NOMO-1 treated with dmso at 0.1 percent for 144 hours (cell line): ENCODE results near the gene FOXK1.

Experiments
- DNase-seq: peaks from one replicate; lab custom pipeline; 2025; ENCODE audit not compliant: unreplicated experiment; lab: John Stamatoyannopoulos, UW

Gene FOXK1

DNA sequence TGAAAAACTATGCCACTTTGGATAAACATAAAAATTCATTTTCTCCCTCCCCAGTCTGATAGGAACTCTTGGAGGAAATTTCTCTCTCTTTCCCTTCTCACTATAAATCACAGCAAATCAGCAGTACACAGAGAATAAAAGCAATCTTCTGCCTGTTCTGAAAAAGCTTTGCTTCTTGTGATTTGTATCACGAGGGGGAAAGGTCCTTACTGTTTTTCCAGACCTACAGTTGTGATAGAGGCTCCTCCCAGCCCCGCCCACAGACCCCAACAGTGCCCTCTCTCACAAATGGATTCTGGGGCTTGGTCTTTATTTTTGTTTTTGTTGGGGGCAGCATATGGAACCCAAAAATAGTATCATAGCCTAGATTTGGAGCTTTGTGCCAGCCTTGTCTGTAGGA, 12.2 kb downstream of the FOXK1 start:
- no peak for DNase-seq

DNA sequence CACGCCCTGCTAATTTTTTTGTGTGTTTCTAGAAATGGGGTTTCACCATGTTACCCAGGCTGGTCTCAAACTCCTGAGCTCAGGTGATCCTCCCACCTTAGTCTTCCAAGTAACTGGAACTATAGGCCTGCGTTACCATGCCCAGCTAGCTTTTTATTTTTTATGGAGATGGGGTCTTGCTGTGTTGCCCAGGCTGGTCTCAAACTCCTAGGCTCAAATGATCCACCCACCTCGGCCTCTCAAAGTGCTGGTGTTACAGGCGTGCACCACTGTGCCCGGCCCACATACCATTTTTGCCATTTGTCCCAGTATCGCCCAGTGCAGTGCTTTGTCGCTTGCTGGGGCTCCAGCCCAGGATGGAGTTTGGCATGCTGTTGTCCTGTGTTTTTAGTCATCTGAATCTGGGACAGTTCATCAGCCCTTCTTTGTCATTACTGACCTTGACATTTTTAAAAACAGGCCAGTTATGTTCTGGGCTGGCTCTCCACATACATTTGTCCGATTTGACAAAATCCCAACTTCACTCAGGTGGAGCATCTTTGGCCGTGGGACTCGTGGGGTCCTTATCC, 16.7 kb downstream of the FOXK1 start:
- no peak for DNase-seq

DNA sequence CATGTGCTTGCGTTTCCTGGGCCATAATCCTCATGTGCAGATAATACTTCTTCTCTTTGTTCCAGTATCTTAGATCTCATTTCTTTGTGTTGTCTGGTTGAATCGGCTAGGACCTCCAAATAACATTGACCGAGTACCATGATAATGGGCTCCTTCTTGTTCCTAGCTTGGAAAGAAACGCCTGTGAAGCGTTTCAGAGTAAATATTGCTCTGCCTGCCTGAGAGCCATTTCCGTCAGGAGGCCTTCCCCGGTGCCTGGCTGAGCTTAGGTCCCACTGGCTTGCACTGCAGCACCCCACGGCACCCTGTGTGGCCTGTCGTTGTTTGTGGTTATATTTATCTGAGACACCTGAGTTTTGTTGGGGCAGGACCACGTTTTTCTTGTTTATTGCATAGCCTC, 17.7 kb downstream of the FOXK1 start:
- no peak for DNase-seq

DNA sequence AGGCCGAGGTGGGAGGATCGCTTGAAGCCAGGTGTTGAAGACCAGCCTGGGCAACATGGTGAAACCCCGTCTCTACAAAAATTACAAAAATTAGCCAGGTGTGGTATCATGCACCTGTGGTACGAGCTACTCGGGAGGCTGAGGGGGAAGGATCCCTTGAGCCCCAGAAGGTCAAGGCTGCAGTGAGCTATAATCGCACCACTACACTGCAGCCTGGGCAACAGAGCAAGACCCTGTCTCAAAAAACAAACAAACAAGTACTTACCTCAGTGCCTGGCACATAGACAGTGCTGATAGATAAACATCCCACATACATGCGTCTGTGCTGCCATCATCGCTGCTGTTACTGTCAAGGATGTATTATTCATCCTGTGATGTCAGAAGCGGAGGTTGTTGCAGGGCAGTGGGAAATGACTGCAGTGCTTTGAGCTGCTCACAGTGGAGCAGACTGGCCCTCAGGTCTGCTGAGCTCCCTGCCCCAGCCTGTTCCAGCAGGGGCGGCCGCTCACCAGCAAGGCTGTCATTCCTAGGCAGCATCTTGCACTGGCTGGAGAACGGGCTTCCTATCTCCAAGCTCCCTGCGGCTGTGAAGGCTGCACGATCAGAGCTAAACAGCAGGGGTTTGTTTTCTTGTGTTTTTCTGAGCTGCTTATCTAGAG, 18.6 kb downstream of the FOXK1 start:
- DNase-seq: no peak

DNA sequence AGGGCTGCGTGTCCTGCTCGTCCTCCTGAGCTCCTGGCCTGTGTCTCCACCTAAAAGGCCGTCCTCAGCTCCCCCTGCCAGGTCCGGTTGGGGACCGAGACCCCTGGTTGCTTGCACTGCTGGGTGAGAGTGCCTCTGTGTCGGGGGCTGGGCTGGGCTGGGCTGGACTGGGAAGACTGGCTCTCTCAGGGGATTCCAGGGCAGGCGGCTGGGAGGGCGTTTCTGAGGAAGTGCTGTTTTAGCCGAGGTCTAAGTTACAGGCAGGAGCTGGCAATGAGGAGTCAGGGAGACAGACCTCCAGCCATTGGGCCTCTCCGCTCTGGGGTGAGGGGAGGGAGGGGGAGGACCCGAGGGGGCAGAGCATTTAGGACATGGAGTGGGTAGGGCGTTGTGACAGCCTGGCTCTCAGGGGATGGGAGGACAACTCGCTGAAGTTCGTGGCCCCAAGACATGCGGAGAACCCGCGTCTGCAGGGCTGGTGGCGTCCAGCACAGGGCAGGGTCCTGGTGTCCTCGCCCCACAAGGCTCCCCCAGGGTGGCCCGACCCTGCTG, 20.9 kb downstream of the FOXK1 start:
- no peak for DNase-seq

DNA sequence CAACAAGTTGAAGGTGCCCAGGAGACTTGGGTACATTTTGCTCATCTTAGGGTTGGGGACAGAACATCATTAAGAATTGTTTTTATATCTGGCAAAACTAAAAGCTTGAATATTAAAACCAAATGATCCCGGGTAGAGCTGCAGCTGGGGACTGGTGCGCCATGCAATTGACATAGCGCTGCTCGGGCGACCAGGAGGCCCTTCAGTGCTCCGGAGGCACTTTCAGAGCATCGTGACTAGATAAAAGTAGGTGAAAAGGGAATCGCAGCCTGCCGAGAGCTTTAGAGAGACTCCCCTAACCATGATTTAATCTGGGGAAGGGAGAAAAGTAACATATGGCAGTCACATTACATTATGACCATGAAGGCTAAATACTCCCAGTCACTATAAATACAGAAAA, 21.4 kb downstream of the FOXK1 start:
- DNase-seq: no peak

DNA sequence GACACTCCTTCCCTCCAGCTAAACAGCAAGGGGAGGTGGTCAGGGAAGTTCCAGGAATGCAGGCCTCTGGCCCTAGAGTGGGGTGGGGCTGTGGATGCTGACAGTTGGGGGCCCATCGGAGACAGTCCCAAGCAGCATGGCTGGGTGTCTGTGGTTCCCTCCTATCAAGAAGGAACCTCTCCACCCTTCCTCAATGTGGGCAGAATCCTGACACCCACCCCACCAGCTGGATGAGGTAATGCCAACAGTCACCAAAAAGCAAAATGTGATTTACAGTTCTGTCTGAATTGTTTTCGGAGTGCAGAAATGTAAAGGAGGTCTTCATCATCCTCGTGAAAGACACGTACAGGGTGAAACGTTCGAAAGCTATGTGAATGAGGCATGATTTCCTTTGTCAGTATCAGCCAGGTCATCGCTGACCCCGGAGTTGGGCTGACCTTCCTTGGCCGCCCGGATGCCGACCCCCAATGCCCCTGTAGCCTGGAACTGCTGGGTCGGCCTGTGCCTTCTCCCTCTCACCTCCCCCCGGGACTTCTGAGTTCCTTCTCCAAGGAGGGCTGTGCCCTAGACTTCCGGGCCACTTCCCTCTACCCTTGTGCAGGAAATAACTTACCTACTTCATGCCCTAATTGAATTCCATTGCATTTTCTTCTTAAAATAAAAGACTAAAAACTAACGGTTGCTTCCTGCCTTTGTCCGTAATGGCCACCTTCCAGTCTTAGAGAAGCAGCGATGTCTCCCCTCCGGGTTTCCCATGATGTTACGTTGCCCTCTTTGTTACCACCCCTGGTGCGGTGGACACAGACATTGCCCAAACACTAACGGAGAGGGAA, 24.5 kb downstream of the FOXK1 start:
- DNase-seq: no peak

DNA sequence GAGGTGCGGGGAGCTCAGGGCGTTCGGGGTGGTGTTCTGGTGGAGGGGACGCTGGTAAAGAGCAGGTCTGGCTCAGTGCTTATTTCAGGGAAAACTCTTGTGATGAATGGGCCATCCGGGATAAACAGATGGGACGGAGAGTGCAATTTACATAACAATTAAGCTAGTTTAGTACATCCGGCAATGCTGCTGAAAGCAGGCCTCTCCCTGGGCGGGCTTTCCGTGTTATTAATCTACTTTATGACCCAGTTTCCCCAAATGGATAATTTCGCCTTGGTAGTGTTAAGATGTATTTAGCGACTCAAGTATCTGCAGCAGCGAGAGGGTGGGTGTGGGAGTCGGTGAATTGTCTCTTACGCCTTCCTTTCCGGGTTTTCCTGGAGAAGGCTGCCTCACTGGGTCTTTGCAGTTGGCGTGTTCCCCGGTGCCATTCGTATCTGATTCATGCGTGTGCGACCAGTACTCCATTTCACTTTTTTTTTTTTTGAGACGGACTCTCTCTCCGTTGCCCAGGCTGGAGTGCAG, 25.2 kb downstream of the FOXK1 start:
- no peak for DNase-seq

DNA sequence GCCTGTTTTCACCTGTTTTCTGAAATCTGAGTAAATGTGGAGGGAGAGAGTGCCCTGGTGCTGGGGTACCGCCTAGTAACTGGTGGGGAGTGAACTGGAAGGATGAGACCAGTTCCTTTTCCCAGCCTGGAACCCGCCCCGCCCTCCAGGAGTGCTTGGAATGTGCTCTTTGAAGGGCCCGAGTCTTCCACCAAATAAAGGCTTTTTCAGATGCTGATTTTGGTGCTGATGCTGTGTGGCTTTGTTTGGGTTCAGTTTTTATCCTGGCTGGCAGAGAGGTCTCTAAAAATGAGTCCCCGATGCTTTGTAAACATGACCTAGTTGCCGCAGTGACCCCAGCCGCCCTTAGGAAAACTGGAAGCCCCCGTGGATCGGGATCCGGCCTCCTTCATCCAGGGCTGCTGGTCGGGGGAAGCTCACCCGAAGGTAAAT, 25.9 kb downstream of the FOXK1 start:
- DNase-seq: no peak

DNA sequence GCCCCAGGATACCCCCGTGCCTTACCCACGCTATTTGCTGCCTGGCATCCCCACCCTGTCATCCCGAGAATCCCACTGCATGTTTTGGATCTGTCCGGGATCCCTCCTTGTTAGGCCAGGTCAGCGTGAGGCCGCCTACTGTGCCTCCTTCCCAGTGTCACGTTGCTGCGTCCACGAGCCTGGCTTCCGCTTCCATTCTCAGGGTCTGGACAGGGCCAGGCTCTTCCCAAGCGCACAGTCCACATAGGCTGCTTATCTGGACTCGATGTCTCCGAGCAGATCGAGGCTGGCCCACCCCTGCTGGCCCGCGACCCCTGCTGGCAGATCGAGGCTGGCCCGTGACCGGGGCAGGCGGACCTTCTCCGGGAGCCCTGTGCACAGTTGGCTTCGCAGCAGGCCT, 27.1 kb downstream of the FOXK1 start:
- no peak for DNase-seq

DNA sequence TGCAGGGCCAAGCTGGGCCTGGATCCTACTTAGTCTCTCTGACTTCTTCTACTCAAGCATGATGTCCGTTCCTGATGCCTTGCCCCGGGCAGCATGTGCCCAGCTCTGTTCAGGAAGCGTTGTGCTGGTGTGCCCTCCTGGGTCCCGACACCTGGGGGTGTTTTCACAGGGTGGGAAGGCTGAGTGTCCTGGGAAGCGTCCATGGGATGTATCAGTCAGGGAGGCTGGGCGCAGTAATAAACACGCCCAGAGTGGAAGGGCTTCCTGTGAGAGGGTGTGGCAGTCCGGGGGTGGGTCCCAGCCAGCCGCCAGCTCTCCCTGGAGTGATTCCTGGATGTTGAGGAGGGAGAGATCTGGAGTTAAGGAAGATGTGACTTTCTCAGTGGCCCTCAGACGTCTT, 29.0 kb downstream of the FOXK1 start:
- DNase-seq: no peak

DNA sequence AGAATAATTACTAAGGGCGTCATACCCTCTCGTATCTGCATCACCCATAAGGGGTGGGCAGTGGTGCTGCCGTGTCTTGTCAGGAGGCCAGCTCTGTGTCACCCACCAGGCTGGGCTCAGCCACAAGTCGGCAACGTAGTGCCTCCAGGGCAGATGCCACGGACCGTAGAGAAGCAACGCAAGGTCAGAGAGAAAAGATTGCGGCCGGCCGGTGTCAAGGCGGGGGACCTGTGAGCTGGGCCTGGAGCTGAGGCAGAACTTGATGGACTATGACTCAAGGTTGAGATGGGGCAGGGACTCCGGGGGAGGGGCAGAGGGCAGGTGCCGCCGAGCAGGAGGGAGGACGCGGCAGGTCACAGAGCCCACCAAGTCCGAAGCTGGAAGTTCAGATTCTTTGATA, 29.5 kb downstream of the FOXK1 start:
- DNase-seq: no peak

DNA sequence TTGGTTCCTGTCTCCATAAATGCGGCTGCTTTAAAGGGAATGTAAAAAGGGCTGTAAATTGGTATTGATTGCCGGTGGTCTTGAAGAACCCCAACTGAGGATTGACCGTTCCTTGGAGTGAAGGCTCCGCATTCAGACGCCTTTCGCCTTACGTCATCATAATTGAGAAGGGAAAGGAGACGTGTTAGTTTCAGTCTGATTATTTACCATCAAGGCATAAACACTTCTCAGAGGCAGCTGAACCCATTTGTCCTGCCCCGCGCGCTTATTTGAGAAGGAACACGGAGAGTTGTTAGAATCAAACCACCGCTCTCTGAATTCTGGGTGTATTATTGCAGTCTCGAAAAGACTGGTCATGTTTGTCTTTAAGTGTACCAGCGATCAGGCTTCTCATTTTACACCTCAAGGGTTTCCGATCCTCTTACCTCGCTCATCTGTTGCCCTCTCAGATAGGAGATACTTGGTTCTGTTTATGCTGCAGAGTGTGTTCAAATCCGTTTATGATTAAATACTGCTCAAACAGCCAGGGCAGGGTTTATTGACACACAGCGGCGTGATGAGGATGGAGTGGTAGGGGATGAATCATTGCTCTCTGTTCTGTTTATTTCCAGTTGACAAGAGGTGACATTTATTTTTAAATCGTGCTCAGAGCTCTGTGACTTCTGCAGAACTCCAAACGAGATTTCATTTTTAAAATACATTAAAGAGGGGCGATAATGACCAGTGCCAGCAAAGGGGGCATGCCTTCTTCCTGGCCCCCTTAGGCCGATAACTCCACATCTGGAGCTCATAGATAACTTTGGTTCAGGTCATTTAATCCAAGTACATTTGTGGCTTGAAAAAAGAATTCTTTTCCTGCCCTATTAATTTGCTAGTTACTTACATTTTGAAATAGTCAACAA, 30.4 kb downstream of the FOXK1 start:
- peak; percentile 14 for DNase-seq

DNA sequence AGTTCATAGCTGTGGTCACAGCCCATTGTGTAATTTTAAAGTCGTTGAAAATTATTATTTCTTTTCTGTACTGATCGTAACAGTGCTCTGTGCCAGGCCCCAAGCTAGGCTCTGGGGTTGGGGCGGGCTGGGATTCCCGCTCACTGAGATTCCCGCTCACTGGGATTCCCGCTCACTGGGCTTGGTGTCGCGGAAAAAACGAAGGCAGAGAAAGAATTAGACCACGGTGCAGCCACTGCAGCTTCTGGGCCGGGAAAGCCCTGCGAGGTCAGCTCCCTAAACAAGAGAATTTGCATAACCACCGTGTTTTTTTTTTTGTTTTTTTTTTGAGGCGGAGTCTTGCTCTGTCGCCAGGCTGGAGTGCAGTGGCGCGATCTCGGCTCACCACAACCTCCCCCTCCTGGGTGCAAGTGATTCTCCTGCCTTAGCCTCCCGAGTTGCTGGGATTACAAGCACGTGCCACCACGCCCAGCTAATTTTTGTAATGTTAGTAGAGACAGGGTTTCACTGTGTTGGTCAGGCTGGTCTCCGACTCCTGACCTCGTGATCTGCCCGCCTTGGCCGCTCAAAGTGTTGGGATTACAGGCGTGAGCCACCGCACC, 31.2 kb downstream of the FOXK1 start:
- peak; percentile 63 for DNase-seq

DNA sequence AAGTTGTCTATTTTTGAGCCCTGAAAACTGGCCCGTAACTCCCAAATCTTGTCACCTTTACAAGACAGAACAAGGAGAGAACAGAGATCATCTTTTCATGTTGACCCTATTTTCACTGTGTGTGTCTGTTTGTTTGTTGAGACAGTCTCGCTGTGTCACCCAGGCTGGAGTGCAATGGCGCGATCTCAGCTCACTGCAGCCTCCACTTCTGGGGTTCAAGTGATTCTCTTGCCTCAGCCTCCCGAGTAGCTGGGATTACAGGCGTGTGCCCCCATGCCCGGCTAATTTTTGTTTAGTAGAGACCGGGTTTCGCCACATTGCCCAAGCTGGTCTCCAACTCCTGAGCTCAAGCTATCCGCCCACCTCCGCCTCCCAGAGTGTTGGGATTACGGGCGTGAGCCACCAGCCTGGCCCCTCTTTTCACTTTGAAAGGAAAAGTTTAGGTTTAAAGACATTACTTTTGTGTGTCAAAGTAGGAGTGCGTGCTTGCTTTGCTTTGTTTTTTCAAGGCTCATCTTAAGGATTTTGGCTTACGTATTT, 32.1 kb downstream of the FOXK1 start:
- no peak for DNase-seq

DNA sequence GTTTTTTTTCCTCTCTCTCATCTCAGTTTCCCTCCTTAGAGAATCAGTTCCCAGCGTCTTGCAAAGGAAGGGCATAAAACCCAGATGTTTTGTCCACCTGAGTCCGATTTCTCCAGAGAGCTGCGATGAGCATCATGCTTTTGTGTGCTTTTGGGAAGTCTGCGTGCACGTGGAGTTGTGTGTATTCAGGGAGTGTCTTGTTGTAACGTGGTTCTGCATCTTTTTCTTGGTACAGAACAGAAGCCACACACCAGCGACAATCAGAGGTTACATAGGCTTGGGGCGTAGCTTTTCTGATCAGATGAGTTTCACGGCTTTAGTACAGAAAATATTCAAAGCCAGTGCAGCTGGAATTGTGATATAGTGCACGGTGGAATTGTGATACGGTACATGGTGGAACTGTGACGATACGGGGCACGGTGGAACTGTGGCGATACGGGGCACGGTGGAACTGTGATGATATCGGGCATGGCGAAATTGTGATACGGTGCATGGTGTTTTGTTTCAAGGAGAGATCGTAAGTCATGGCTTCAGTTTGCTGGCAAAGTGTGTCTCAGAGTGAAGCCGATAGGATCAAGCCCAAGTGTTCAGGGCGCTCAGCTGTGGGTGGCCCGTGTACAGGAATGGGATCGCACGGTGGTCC, 32.8 kb downstream of the FOXK1 start:
- DNase-seq: no peak

DNA sequence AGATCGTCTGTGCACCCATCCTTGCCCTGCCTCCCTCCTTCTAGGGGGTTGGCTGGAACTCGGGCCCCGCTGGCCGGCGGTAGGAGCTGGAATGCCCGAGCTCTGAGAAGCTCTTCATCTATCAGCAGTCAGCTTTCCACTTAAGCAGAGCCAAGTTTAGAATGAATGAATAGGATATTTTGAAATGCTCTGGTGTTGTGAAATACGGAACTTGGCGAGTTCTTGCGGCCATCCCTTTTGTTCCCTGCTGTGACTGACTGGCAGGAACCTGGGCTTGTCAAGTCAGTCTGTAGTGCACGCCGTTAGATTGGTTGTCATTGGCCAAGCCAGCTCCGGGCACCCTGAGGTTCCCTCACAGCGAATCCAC, 33.3 kb downstream of the FOXK1 start:
- DNase-seq: peak; percentile 86

DNA sequence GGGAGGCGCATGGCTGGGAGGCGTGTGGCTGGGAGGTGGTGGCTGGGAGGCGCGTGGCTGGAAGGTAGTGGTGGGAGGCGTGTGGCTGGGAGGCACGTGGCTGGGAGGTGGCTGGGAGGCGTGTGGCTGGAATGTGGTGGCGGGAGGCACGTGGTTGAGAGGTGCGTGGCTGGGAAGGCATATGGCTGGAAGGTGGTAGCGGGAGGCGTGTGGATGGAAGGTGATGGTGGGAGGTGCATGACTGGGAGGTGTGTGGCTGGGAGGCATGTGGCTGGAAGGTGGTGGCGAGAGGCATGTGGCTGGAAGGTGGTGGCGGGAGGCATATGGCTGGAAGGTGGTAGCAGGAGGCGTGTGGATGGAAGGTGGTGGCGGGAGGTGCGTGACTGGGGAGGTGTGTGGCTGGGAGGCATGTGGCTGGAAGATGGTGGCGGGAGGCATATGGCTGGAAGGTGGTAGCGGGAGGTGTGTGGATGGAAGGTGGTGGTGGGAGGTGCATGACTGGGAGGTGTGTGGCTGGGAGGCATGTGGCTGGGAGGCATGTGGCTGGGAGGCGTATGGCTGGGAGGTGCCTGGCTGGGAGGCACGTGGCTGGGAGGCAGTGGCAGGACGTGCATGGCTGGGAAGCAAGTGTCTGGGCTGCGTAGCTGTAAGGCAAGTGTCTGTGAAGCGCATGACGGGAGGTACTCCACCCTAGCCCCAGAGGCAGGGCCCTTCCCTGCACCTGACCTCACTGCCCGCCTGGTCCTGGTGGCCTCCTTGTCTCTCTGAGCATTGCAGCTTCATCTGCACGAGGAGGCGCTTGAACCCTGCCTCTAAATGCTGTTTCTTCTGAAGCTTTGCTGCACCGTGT, 35.1 kb downstream of the FOXK1 start:
- DNase-seq: no peak

DNA sequence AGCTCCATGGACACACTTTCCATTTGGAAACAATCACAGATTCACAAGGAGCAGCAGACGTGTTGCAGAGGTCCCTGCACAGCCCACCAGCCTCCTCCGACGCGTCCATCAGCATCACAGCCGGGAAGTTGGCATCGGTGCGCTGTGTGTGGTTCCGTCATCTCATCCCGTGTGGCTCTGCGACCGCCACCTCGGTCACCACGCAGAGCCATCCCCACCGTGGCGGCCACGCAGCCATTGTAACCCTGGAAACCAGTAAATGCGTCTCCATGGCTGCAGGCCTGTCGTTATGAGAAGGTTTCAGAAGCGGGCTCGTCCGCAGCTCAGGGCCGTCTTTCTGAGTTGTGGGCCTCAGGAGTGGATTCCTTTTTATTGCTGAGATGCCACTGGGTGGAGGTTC, 36.0 kb downstream of the FOXK1 start:
- no peak for DNase-seq
